Naive thymus-derived CD4-positive, alpha-beta T cell (primary cell): ENCODE measurements around the gene CYP4V2. TPM values are rescaled to one million over a fixed set of nuclear protein-coding genes. Genes with fewer than 3 reads are reported as not detected.

Source experiments
- ATAC-seq: fragments of 150-1000 bp; cut with Tn5 transposase; 2 replicates; pipeline ENCODE4 v1.10.0; 2021; ENCODE audit warnings: mild to moderate bottlenecking, moderate library complexity
- CTCF ChIA-PET: fragments of 350-600 bp; sonication (Branson Sonifier 250); formaldehyde crosslinking; loops from one replicate; lab custom pipeline; 2021; ENCODE audit warnings: antibody characterized with exemption; lab: Charles Lee
- POLR2A ChIA-PET: fragments of 350-600 bp; sonication (Branson Sonifier 250); formaldehyde crosslinking; loops from one replicate; lab custom pipeline; 2021; ENCODE audit warnings: antibody characterized with exemption, inconsistent platforms; lab: Charles Lee
- DNase-seq, 9 donors: peaks; one replicate each; pipeline versions ENCODE4 v3.0.0 to v3.0.0-alpha.2; 2020 to 2022; ENCODE audit warnings: mixed read lengths in 1 of 9
- H3K27ac ChIP-seq: one replicate; pipeline ENCODE4 v1.7.0; 2013; ENCODE audit warnings: mild to moderate bottlenecking, low read depth, low read length, moderate library complexity
- H3K27me3 ChIP-seq, 2 donors: one replicate each; pipeline ENCODE4 v1.7.0; 2013; ENCODE audit warnings: low read length in 2 of 2, mild to moderate bottlenecking in 2 of 2, moderate library complexity in 2 of 2; ENCODE audit not compliant: control insufficient read depth in 2 of 2, insufficient read depth in 2 of 2
- H3K36me3 ChIP-seq, 3 experiments: 1 replicate in 2 of 3; 2 replicates in 1 of 3; pipeline ENCODE4 v1.7.0; 2013; ENCODE audit warnings: low read length in 3 of 3, mild to moderate bottlenecking in 3 of 3, moderate library complexity in 1 of 3; ENCODE audit not compliant: insufficient read depth in 3 of 3, control insufficient read depth in 2 of 3
- H3K4me1 ChIP-seq, 2 donors: one replicate each; pipeline ENCODE4 v1.7.0; 2013; ENCODE audit warnings: low read length in 2 of 2, mild to moderate bottlenecking in 2 of 2, moderate library complexity in 1 of 2; ENCODE audit not compliant: control insufficient read depth in 2 of 2, insufficient read depth in 2 of 2
- H3K4me3 ChIP-seq: 2 replicates; pipeline ENCODE4 v1.7.0; 2013; ENCODE audit warnings: mild to moderate bottlenecking, low read length
- H3K9me3 ChIP-seq, 3 experiments: 1 replicate in 2 of 3; 2 replicates in 1 of 3; pipeline ENCODE4 v1.7.0; 2013; ENCODE audit warnings: low read length in 3 of 3; ENCODE audit not compliant: control insufficient read depth in 2 of 3
- H3K27ac Mint-ChIP-seq, 9 donors: one replicate each; pipeline ENCODE4 v1.8.0; 2020 to 2022; ENCODE audit warnings: mixed read lengths in 9 of 9, mild to moderate bottlenecking in 8 of 9, moderate library complexity in 5 of 9, inconsistent platforms in 2 of 9
- H3K27me3 Mint-ChIP-seq, 5 donors: one replicate each; pipeline ENCODE4 v1.8.0; 2021 to 2022; ENCODE audit warnings: mixed read lengths in 5 of 5, mild to moderate bottlenecking in 1 of 5
- H3K36me3 Mint-ChIP-seq, 5 donors: one replicate each; pipeline ENCODE4 v1.8.0; 2020 to 2022; ENCODE audit warnings: mixed read lengths in 5 of 5, mild to moderate bottlenecking in 3 of 5, inconsistent platforms in 1 of 5
- H3K4me1 Mint-ChIP-seq, 7 donors: one replicate each; pipeline ENCODE4 v1.8.0; 2020 to 2022; ENCODE audit warnings: mixed read lengths in 7 of 7, mild to moderate bottlenecking in 3 of 7, inconsistent platforms in 1 of 7
- H3K4me3 Mint-ChIP-seq, 10 donors: one replicate each; pipeline ENCODE4 v1.8.0; 2020 to 2022; ENCODE audit warnings: mild to moderate bottlenecking in 10 of 10, mixed read lengths in 10 of 10, moderate library complexity in 6 of 10, inconsistent platforms in 2 of 10
- H3K9me3 Mint-ChIP-seq, 11 donors: one replicate each; pipeline ENCODE4 v1.8.0; 2020 to 2022; ENCODE audit warnings: mixed read lengths in 11 of 11, mild to moderate bottlenecking in 4 of 11, inconsistent platforms in 1 of 11, moderate library complexity in 1 of 11
- intact Hi-C, 2 donors: fragments of 100-400 bp; cut with micrococcal nuclease; formaldehyde crosslinking; loops; one replicate each; pipeline ENCODE4 v1.15.1; 2023
- polyA plus RNA-seq, 2 donors: library from polyadenylated mRNA; unstranded; fragments of 300-500 nt; fragmentation: Illumina TruSeq; gene quantifications; one replicate each; pipeline ENCODE4 v1.2.3, GENCODE V29; 2021
- total RNA-seq, 6 experiments: library from RNA in 5 of 6; stranded (reverse) in 5 of 6; gene quantifications; 1 replicate in 5 of 6; 2 replicates in 1 of 6; pipeline ENCODE4 v1.2.3 and lab custom pipeline; 2021 to 2026

CYP4V2 gene
- total and polyA plus RNA-seq, 7 experiments from 2014 or later, result 16.0 to 41.4 (median 26.0) TPM

- DNase-seq, result no peak
- Histone ChIP-seq H3K36me3 (peaks cover 0 to 4% (median 0%) of the 10 kb centered on the region in 3 experiments), H3K27ac (no peak overlapping the region), H3K27me3 (no peaks in the 10 kb centered on the region), H3K9me3 (no peaks in the 10 kb centered on the region), H3K4me1 (no peaks in the 10 kb centered on the region), H3K4me3 (no peak overlapping the region)
- H3K36me3 Mint-ChIP-seq, result peaks cover 0 to 23% (median 16%) of the 10 kb centered on the region in 5 donors
- H3K4me1 Mint-ChIP-seq, result no peaks in the 10 kb centered on the region
- ChIA-PET POLR2A (no interaction called here), CTCF (no interaction called here)
- peaks cover 0 to 4% (median 0%) of the 10 kb centered on the region in 5 donors for H3K27me3 Mint-ChIP-seq
- no peak overlapping the region for H3K27ac Mint-ChIP-seq
- peaks cover 0 to 4% (median 0%) of the 10 kb centered on the region in 11 donors for H3K9me3 Mint-ChIP-seq
- intact Hi-C loops, result no loop called here
- ATAC-seq, result no peak
- no peak overlapping the region for H3K4me3 Mint-ChIP-seq
These were observed 25.2 kb downstream of the CYP4V2 start for GRCh38 chr4:186216465-186217024.

- H3K4me1 Mint-ChIP-seq, result peaks cover 0 to 4% (median 0%) of the 10 kb centered on the region in 7 donors
- H3K27ac Mint-ChIP-seq, result no peak overlapping the region
- CTCF ChIA-PET, result no interaction called here
- POLR2A ChIA-PET, result no interaction called here
- peaks cover 0 to 19% (median 10%) of the 10 kb centered on the region in 5 donors for H3K36me3 Mint-ChIP-seq
- peaks cover 0 to 4% (median 0%) of the 10 kb centered on the region in 5 donors for H3K27me3 Mint-ChIP-seq
- no peak for ATAC-seq
- Histone ChIP-seq H3K4me1 (no peaks in the 10 kb centered on the region), H3K36me3 (no peaks in the 10 kb centered on the region), H3K9me3 (no peaks in the 10 kb centered on the region), H3K27me3 (no peaks in the 10 kb centered on the region), H3K27ac (no peak overlapping the region), H3K4me3 (no peak overlapping the region)
- H3K9me3 Mint-ChIP-seq, result peaks cover 0 to 14% (median under 1%) of the 10 kb centered on the region in 11 donors
- no peak for DNase-seq
- no peak overlapping the region for H3K4me3 Mint-ChIP-seq
- intact Hi-C loops, result no loop called here
These were observed 26.4 kb downstream of the CYP4V2 start for GRCh38 chr4:186217733-186218293.

DNA sequence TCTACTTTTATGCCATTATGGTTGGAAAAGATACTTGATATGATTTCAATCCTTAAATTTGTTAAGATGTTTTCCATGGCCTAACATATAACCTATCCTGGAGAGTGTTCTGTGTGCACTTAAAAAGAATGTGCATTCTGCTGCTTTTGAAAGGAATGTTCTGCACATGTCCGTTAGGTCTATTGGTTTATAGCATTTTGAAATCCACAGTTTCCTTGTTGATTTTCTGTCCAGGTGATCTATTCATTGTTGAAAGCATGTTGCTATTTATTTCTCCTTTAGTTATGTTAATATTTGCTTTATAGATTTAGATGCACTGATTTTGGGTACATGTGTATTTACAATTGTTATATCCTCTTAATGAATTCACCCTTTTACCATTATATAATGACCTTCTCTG is 30.3 kb downstream of the CYP4V2 start:
- Histone ChIP-seq H3K36me3 (peaks cover 0 to 3% (median 0%) of the 10 kb centered on the region in 3 experiments), H3K4me1 (no peaks in the 10 kb centered on the region), H3K27ac (no peak overlapping the region), H3K27me3 (no peaks in the 10 kb centered on the region), H3K9me3 (peaks cover 0 to 5% (median 0%) of the 10 kb centered on the region in 3 experiments), H3K4me3 (no peak overlapping the region)
- ChIA-PET POLR2A (no interaction called here), CTCF (no interaction called here)
- Mint-ChIP-seq H3K27me3 (peaks cover 0 to 5% (median 0%) of the 10 kb centered on the region in 5 donors), H3K4me3 (no peak overlapping the region), H3K27ac (no peak overlapping the region), H3K36me3 (peaks cover 3 to 38% (median 30%) of the 10 kb centered on the region in 5 donors), H3K9me3 (peaks cover 0 to 32% (median 16%) of the 10 kb centered on the region in 11 donors), H3K4me1 (peaks cover 0 to 4% (median 0%) of the 10 kb centered on the region in 7 donors)
- ATAC-seq (no peak), DNase-seq (no peak)
- intact Hi-C loops, result no loop called here

DNA sequence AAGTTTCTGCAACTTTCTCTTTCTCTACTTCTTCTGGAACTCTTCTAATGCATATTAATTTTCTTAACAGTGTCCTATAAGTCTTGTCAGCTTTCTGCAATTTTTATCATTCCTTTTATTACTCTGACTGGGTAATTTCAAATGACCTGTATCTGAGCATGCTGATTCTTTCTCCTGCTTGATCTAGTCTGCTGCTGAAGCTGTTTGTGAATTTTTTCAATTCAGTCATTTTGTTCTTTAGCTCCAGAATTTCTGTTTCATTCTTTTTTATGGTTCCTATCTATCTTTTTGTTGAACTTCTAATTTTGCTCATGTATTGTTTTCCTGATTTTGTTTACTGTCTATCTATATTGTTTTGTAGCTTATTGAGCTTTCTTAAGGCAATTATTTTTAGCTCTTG is 34.5 kb downstream of the CYP4V2 start:
- Histone ChIP-seq H3K4me1 (no peaks in the 10 kb centered on the region), H3K9me3 (peaks cover 0 to 5% (median 0%) of the 10 kb centered on the region in 3 experiments), H3K4me3 (no peak overlapping the region), H3K27me3 (no peaks in the 10 kb centered on the region), H3K36me3 (peaks cover 0 to 3% (median 0%) of the 10 kb centered on the region in 3 experiments), H3K27ac (no peak overlapping the region)
- Mint-ChIP-seq H3K27ac (no peak overlapping the region), H3K9me3 (peaks cover 3 to 39% (median 19%) of the 10 kb centered on the region in 11 donors), H3K36me3 (peaks cover 3 to 35% (median 30%) of the 10 kb centered on the region in 5 donors), H3K27me3 (peaks cover 0 to 5% (median 0%) of the 10 kb centered on the region in 5 donors), H3K4me1 (peaks cover 0 to 4% (median 0%) of the 10 kb centered on the region in 7 donors), H3K4me3 (no peak overlapping the region)
- ChIA-PET CTCF (no interaction called here), POLR2A (no interaction called here)
- ATAC-seq (no peak), DNase-seq (no peak)
- intact Hi-C loops, result no loop called here

GRCh38 chr4:186226521-186227189 is 35.3 kb downstream of the CYP4V2 start:
- intact Hi-C loops, result no loop called here
- Mint-ChIP-seq H3K36me3 (peaks cover 3 to 32% (median 29%) of the 10 kb centered on the region in 5 donors), H3K9me3 (peaks cover 3 to 39% (median 19%) of the 10 kb centered on the region in 11 donors), H3K4me3 (no peak overlapping the region), H3K4me1 (peaks cover 0 to 4% (median 0%) of the 10 kb centered on the region in 7 donors), H3K27ac (no peak overlapping the region), H3K27me3 (peaks cover 0 to 5% (median 0%) of the 10 kb centered on the region in 5 donors)
- ATAC-seq, result no peak
- Histone ChIP-seq H3K4me1 (no peaks in the 10 kb centered on the region), H3K9me3 (peaks cover 0 to 5% (median 0%) of the 10 kb centered on the region in 3 experiments), H3K27ac (no peak overlapping the region), H3K27me3 (no peaks in the 10 kb centered on the region), H3K36me3 (peaks cover 0 to 3% (median 0%) of the 10 kb centered on the region in 3 experiments), H3K4me3 (no peak overlapping the region)
- POLR2A ChIA-PET, result no interaction called here
- CTCF ChIA-PET, result no interaction called here
- DNase-seq, result no peak

- no peak for DNase-seq
- Mint-ChIP-seq H3K9me3 (peaks cover 3 to 39% (median 17%) of the 10 kb centered on the region in 11 donors), H3K27me3 (peaks cover 0 to 5% (median 0%) of the 10 kb centered on the region in 5 donors), H3K4me3 (no peak within 1 kb of the TSS), H3K27ac (no peak within 1 kb of the TSS), H3K36me3 (peaks cover 3 to 32% (median 27%) of the 10 kb centered on the region in 5 donors), H3K4me1 (no peaks in the 10 kb centered on the region)
- no peak for ATAC-seq
- Histone ChIP-seq H3K9me3 (peaks cover 0 to 5% (median 0%) of the 10 kb centered on the region in 3 experiments), H3K36me3 (peaks cover 0 to 3% (median 0%) of the 10 kb centered on the region in 3 experiments), H3K4me3 (no peak within 1 kb of the TSS), H3K27me3 (no peaks in the 10 kb centered on the region), H3K4me1 (no peaks in the 10 kb centered on the region), H3K27ac (no peak within 1 kb of the TSS)
- ChIA-PET POLR2A (no interaction called here), CTCF (no interaction called here)
- intact Hi-C loops, result no loop called here
These were observed 35.9 kb downstream of the CYP4V2 start, which contains the start of gene KLKB1 for GRCh38 chr4:186227221-186227620. KLKB1 (plus strand) TSS chr4:186227507; CDS start chr4:186228196, 689 bp downstream.
